Neural cell (in vitro differentiated cells): ENCODE results near the gene EEF1B2.
"Not testable (repeated sequence)": the region's sequence is repeated elsewhere in the genome, so short reads cannot be mapped to it uniquely, and the experiment has no call there.

Experiments used
- CTCF ChIP-seq: fragments of 450-650 bp; IDR thresholded peaks from 2 replicates; pipeline ENCODE4 v1.5.1; 2014; ENCODE audit warnings: antibody characterized with exemption, mild to moderate bottlenecking, moderate library complexity; ENCODE audit not compliant: poor library complexity, severe bottlenecking
- EP300 ChIP-seq: fragments of 450-650 bp; conservative IDR thresholded peaks from 2 replicates; pipeline ENCODE4 v1.6.1; 2014; ENCODE audit warnings: antibody characterized with exemption, mild to moderate bottlenecking, moderate library complexity; ENCODE audit not compliant: poor library complexity, severe bottlenecking
- EZH2 ChIP-seq: fragments of 200-600, 300-800 bp; shearing (Covaris generic), sonication (generic); IDR thresholded peaks from 2 replicates; pipeline ENCODE4 v1.6.1; 2014; ENCODE audit warnings: antibody characterized with exemption, low read length, borderline replicate concordance, mild to moderate bottlenecking; ENCODE audit not compliant: insufficient read depth, poor library complexity, severe bottlenecking
- MXI1 ChIP-seq: fragments of 450-650 bp; conservative IDR thresholded peaks from 2 replicates; pipeline ENCODE4 v1.6.1; 2014; ENCODE audit warnings: antibody characterized with exemption, mild to moderate bottlenecking; ENCODE audit not compliant: poor library complexity, severe bottlenecking
- POLR2AphosphoS5 ChIP-seq: IDR thresholded peaks from 2 replicates; pipeline ENCODE4 v1.6.1; 2012
- RAD21 ChIP-seq: fragments of 450-650 bp; conservative IDR thresholded peaks from 2 replicates; pipeline ENCODE4 v1.6.1; 2014; ENCODE audit warnings: antibody characterized with exemption, mild to moderate bottlenecking, moderate library complexity
- REST ChIP-seq: IDR thresholded peaks from 2 replicates; pipeline ENCODE4 v1.6.1; 2012; ENCODE audit warnings: borderline replicate concordance
- SMC3 ChIP-seq: fragments of 450-650 bp; conservative IDR thresholded peaks from 2 replicates; pipeline ENCODE4 v1.6.1; 2014; ENCODE audit warnings: antibody characterized with exemption, mild to moderate bottlenecking, moderate library complexity; ENCODE audit not compliant: poor library complexity
- TAF1 ChIP-seq: IDR thresholded peaks from 2 replicates; pipeline ENCODE4 v1.6.1; 2012; ENCODE audit warnings: low read depth

- TF ChIP-seq CTCF, EZH2, POLR2AphosphoS5, EP300, REST, SMC3, RAD21, TAF1, MXI1: not testable (repeated sequence)
Observed at GRCh38 chr2:206207316-206207715, 47.6 kb downstream of the EEF1B2 start.
